Measurements from ENCODE around the gene CD200R1L. TPM values are rescaled to one million over a fixed set of nuclear protein-coding genes. Genes with fewer than 3 reads are reported as not detected.
A peak's percentile ranks its signal among the peaks of the same experiment; 100 is the strongest.

The CD200R1L gene
- total and polyA plus RNA-seq, 9 of the 15 experiments (the other 6 are each of a cell fraction or from before 2014, with no cell fraction given): not detected

DNA sequence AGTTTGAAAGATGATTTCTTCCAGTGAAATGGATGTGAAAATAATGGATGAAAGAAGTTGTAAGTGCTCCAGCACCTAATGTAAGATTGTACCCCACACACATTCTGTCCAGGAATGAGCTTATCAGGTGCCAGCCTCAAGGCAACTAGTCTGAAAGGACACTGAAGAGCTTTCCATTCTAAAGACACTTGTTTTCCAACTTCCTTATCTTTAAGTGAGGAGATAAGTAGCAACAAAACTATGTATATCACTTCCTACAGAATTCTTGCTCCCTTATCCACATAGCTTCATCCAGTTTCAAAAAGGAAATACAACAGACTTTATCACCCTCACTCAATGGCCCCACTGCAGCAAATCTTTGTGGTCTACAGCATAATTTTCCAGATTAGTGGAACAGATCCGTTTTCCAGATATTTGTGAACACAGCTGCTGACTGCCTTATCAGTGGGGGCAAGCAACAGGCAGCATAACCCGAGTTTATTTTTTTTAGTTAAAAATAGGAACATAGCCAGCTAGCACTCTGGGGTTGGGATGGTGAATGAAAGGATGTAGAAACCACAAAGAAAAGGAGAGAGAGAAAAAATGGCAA lies 60.6 kb downstream of the CD200R1L start (continued):
- TF ChIP-seq TEAD1 (CRISPR knock-in tag; IDR thresholded peaks at IDR 0.05) (peak in 1 of 2 experiments; percentile 49; a peak in 1 of 4 replicates), SMARCA4 (IDR thresholded peaks at IDR 0.05) (peak; percentile 78), RCOR1 (IDR thresholded peaks at IDR 0.05; ENCODE audit: borderline replicate concordance in 1 of 2, low read depth in 2 of 2, low read length in 2 of 2) (peak in 1 of 2 experiments; percentile 86; a peak in 2 of 4 replicates), CBFA2T2 (conservative IDR thresholded peaks at IDR 0.05) (peak; percentile 89), HDAC3 (IDR thresholded peaks at IDR 0.05; ENCODE audit: borderline replicate concordance, partially characterized antibody) (peak; percentile 72), KLF16 (IDR thresholded peaks at IDR 0.05) (peak; percentile 82), KDM1A (IDR thresholded peaks at IDR 0.05) (peak; percentile 83)
- TF ChIP-seq, protein P1, sequence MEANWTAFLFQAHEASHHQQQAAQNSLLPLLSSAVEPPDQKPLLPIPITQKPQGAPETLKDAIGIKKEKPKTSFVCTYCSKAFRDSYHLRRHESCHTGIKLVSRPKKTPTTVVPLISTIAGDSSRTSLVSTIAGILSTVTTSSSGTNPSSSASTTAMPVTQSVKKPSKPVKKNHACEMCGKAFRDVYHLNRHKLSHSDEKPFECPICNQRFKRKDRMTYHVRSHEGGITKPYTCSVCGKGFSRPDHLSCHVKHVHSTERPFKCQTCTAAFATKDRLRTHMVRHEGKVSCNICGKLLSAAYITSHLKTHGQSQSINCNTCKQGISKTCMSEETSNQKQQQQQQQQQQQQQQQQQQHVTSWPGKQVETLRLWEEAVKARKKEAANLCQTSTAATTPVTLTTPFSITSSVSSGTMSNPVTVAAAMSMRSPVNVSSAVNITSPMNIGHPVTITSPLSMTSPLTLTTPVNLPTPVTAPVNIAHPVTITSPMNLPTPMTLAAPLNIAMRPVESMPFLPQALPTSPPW (CRISPR knock-in tag; IDR thresholded peaks at IDR 0.05): peak; percentile 74
- TF ChIP-seq, protein P2, sequence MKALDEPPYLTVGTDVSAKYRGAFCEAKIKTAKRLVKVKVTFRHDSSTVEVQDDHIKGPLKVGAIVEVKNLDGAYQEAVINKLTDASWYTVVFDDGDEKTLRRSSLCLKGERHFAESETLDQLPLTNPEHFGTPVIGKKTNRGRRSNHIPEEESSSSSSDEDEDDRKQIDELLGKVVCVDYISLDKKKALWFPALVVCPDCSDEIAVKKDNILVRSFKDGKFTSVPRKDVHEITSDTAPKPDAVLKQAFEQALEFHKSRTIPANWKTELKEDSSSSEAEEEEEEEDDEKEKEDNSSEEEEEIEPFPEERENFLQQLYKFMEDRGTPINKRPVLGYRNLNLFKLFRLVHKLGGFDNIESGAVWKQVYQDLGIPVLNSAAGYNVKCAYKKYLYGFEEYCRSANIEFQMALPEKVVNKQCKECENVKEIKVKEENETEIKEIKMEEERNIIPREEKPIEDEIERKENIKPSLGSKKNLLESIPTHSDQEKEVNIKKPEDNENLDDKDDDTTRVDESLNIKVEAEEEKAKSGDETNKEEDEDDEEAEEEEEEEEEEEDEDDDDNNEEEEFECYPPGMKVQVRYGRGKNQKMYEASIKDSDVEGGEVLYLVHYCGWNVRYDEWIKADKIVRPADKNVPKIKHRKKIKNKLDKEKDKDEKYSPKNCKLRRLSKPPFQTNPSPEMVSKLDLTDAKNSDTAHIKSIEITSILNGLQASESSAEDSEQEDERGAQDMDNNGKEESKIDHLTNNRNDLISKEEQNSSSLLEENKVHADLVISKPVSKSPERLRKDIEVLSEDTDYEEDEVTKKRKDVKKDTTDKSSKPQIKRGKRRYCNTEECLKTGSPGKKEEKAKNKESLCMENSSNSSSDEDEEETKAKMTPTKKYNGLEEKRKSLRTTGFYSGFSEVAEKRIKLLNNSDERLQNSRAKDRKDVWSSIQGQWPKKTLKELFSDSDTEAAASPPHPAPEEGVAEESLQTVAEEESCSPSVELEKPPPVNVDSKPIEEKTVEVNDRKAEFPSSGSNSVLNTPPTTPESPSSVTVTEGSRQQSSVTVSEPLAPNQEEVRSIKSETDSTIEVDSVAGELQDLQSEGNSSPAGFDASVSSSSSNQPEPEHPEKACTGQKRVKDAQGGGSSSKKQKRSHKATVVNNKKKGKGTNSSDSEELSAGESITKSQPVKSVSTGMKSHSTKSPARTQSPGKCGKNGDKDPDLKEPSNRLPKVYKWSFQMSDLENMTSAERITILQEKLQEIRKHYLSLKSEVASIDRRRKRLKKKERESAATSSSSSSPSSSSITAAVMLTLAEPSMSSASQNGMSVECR (CRISPR knock-in tag; IDR thresholded peaks at IDR 0.05): no peak
